ENCODE measurements around the gene CHD6.

DNA sequence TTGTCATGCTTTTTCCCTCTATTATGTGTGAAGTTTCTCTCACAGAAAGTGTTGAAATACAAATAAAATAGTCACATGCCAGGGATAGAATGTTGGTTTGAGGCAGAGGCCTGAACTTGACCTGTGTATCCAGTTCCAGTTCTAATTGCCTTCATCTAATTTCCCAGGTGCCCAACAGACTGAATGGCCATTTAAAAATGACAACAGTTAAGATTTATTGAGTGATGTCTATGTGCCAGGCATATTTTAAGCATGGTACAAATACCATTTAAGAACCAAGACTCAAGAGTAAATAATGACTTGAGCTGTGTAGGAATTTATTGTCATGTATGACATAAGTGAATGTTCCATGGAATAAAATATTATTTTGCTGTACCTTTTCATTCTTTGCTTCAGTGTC lies 163.9 kb downstream of the CHD6 start:
- TF ChIP-seq POLR2A (IDR thresholded peaks at IDR 0.05; ENCODE audit: low read depth, low read length) (no peak), POLR2AphosphoS5 (IDR thresholded peaks at IDR 0.05; ENCODE audit: low read depth, low read length) (no peak), SPI1 (IDR thresholded peaks at IDR 0.05; ENCODE audit: low read depth, low read length) (no peak), PAX5 (IDR thresholded peaks at IDR 0.05; ENCODE audit: insufficient read depth, low read length, severe bottlenecking) (no peak), TAF1 (IDR thresholded peaks at IDR 0.05; ENCODE audit: low read depth, low read length) (no peak)

Data from GM12891 (cell line).